GM19238 (cell line): Measurements from ENCODE around the gene KSR1.

Experiments used
- DNase-seq: peaks from one replicate; pipeline ENCODE4 v3.0.0; 2011; ENCODE audit warnings: low spot score; ENCODE audit not compliant: insufficient read length

KSR1 gene

GRCh38 chr17:27568216-27568615 is 112.0 kb downstream of the KSR1 start:
- DNase-seq = no peak

GRCh38 chr17:27568811-27569210 is 112.6 kb downstream of the KSR1 start:
- DNase-seq = no peak

GRCh38 chr17:27569257-27569722 is 113.0 kb downstream of the KSR1 start:
- DNase-seq = peak; percentile 48

GRCh38 chr17:27569884-27570577 is 113.8 kb downstream of the KSR1 start:
- DNase-seq = no peak

- no peak for DNase-seq
These were observed 114.3 kb downstream of the KSR1 start for GRCh38 chr17:27570578-27570914.

GRCh38 chr17:27571563-27572352 is 115.5 kb downstream of the KSR1 start:
- no peak for DNase-seq

- no peak for DNase-seq
These were observed 116.4 kb downstream of the KSR1 start for GRCh38 chr17:27572665-27573064.

GRCh38 chr17:27573548-27573947 is 117.3 kb downstream of the KSR1 start:
- DNase-seq = no peak

- no peak for DNase-seq
These were observed 117.8 kb downstream of the KSR1 start for GRCh38 chr17:27573971-27574525.

GRCh38 chr17:27575096-27575911 is 119.1 kb downstream of the KSR1 start:
- DNase-seq = no peak

GRCh38 chr17:27575912-27576252 is 119.6 kb downstream of the KSR1 start:
- DNase-seq = no peak

GRCh38 chr17:27576477-27577083 is 120.3 kb downstream of the KSR1 start:
- no peak for DNase-seq

GRCh38 chr17:27577121-27577761 is 121.0 kb downstream of the KSR1 start:
- no peak for DNase-seq

- DNase-seq = no peak
These were observed 121.9 kb downstream of the KSR1 start for GRCh38 chr17:27577884-27578717.

- peak; percentile 72 for DNase-seq
These were observed 122.5 kb downstream of the KSR1 start for GRCh38 chr17:27578718-27579085.

- no peak for DNase-seq
These were observed 123.1 kb downstream of the KSR1 start for GRCh38 chr17:27579304-27579703.

GRCh38 chr17:27579897-27580321 is 123.7 kb downstream of the KSR1 start:
- no peak for DNase-seq

GRCh38 chr17:27581016-27581415 is 124.8 kb downstream of the KSR1 start:
- no peak for DNase-seq

GRCh38 chr17:27582696-27583095 is 126.4 kb downstream of the KSR1 start:
- no peak for DNase-seq

GRCh38 chr17:27585153-27585681 is 129.0 kb downstream of the KSR1 start:
- no peak for DNase-seq
